Colonic mucosa (tissue), 4 donors: Measurements from ENCODE around the gene NDUFA11. TPM values are rescaled to one million over a fixed set of nuclear protein-coding genes. Genes with fewer than 3 reads are reported as not detected.

Experiments
- DNase-seq: peaks from one replicate; pipeline ENCODE4 v3.0.0-alpha.2; 2020
- H3K27ac ChIP-seq: fragments of 200-600 bp; one replicate; pipeline ENCODE4 v1.8.0; 2021
- H3K27me3 ChIP-seq: fragments of 200-600 bp; one replicate; pipeline ENCODE4 v1.8.0; 2021
- H3K36me3 ChIP-seq: fragments of 200-600 bp; one replicate; pipeline ENCODE4 v1.8.0; 2021
- H3K4me1 ChIP-seq: fragments of 200-600 bp; one replicate; pipeline ENCODE4 v1.8.0; 2021; ENCODE audit warnings: mild to moderate bottlenecking
- H3K4me3 ChIP-seq: fragments of 200-600 bp; one replicate; pipeline ENCODE4 v1.8.0; 2021
- H3K9ac ChIP-seq, 2 donors: one replicate each; pipeline ENCODE4 v1.7.0; 2013; ENCODE audit warnings: control low read depth in 2 of 2, low read depth in 2 of 2, low read length in 2 of 2
- H3K9me3 ChIP-seq: fragments of 200-600 bp; one replicate; pipeline ENCODE4 v1.8.0; 2021
- CTCF ChIP-seq: fragments of 200-600 bp; IDR thresholded peaks from one replicate; pipeline ENCODE4 v1.8.0; 2022; ENCODE audit warnings: antibody characterized with exemption, mild to moderate bottlenecking
- intact Hi-C: fragments of 100-400 bp; cut with DNase I; formaldehyde crosslinking; loops from one replicate; pipeline ENCODE4 v1.14.1; 2022
- total RNA-seq, 2 donors: library from RNA; stranded (reverse); fragmentation: NEBNext Ultra II Directional in 1 of 2; extraction: Animal tissue kit (Norgen Biotek cat#: 25700) in 1 of 2; gene quantifications; one replicate each; pipeline ENCODE4 v1.2.1, GENCODE V29; 2021
- donor health status: healthy.
- donor health status: DM: no; HTN: no; CAD: no.
- donor health status: DM: no; HTN: no; CAD: no.

NDUFA11 gene
- total RNA-seq, 2 donors from 2014 or later: 188 to 228 TPM

- Histone ChIP-seq H3K4me1 (no peaks in the 10 kb centered on the region), H3K4me3 (no peak overlapping the region), H3K9me3 (no peaks in the 10 kb centered on the region), H3K36me3 (no peaks in the 10 kb centered on the region), H3K27me3 (no peaks in the 10 kb centered on the region), H3K27ac (no peak overlapping the region), H3K9ac (no peak overlapping the region)
- DNase-seq: no peak
- intact Hi-C loops: no loop called here
- TF ChIP-seq CTCF: no peak
Measured at GRCh38 chr19:5931251-5931650, 27.7 kb upstream of the NDUFA11 start.

- intact Hi-C loops: no loop called here
- no peaks in the 10 kb centered on the region for H3K36me3 ChIP-seq
- DNase-seq: no peak
Measured at GRCh38 chr19:5929625-5930024, 26.0 kb upstream of the NDUFA11 start.

GRCh38 chr19:5929179-5929578 lies 25.6 kb upstream of the NDUFA11 start:
- Histone ChIP-seq H3K36me3 (peaks cover 3% of the 10 kb centered on the region), H3K27me3 (no peaks in the 10 kb centered on the region), H3K4me1 (no peaks in the 10 kb centered on the region), H3K9ac (no peak overlapping the region), H3K4me3 (no peak overlapping the region), H3K9me3 (no peaks in the 10 kb centered on the region), H3K27ac (no peak overlapping the region)
- TF ChIP-seq CTCF: no peak
- intact Hi-C loops: no loop called here
- DNase-seq: no peak

More at GRCh38 chr19:5929625-5930024, 26.0 kb upstream of the NDUFA11 start:
- no peak overlapping the region for H3K4me3 ChIP-seq
- H3K9ac ChIP-seq: no peak overlapping the region
- no peak for TF ChIP-seq CTCF
- H3K27me3 ChIP-seq: no peaks in the 10 kb centered on the region
- no peaks in the 10 kb centered on the region for H3K4me1 ChIP-seq
- no peak overlapping the region for H3K27ac ChIP-seq
- no peaks in the 10 kb centered on the region for H3K9me3 ChIP-seq

GRCh38 chr19:5927441-5927821 lies 23.8 kb upstream of the NDUFA11 start:
- H3K4me1 ChIP-seq: no peaks in the 10 kb centered on the region
- DNase-seq: no peak
- TF ChIP-seq CTCF: no peak
- no peaks in the 10 kb centered on the region for H3K27me3 ChIP-seq
- H3K4me3 ChIP-seq: no peak overlapping the region
- peak overlapping the region in 1 of 2 donors; percentile 10 for H3K9ac ChIP-seq
- intact Hi-C loops: no loop called here
- no peak overlapping the region for H3K27ac ChIP-seq
- H3K36me3 ChIP-seq: peaks cover 16% of the 10 kb centered on the region
- H3K9me3 ChIP-seq: no peaks in the 10 kb centered on the region

GRCh38 chr19:5926641-5927440 lies 23.3 kb upstream of the NDUFA11 start:
- Histone ChIP-seq H3K27ac (peak overlapping the region; percentile 30), H3K9ac (no peak overlapping the region), H3K4me3 (no peak overlapping the region), H3K4me1 (no peaks in the 10 kb centered on the region), H3K9me3 (no peaks in the 10 kb centered on the region), H3K36me3 (peaks cover 16% of the 10 kb centered on the region), H3K27me3 (no peaks in the 10 kb centered on the region)
- TF ChIP-seq CTCF: no peak
- intact Hi-C loops: no loop called here
- DNase-seq: no peak
